ENCODE results near the gene CCDC88C.

Gene CCDC88C

GRCh38 chr14:91396959-91397815 lies 20.4 kb downstream of the CCDC88C start:
- DNase-seq (ENCODE audit: low spot score) = no peak

GRCh38 chr14:91396013-91396660 lies 21.5 kb downstream of the CCDC88C start:
- DNase-seq (ENCODE audit: low spot score) = no peak

GRCh38 chr14:91395466-91395865 lies 22.2 kb downstream of the CCDC88C start:
- DNase-seq (ENCODE audit: low spot score) = no peak

GRCh38 chr14:91394105-91395081 lies 23.2 kb downstream of the CCDC88C start:
- DNase-seq (ENCODE audit: low spot score) = no peak

- DNase-seq (ENCODE audit: low spot score) = no peak
Measured at GRCh38 chr14:91392623-91393303, 24.9 kb downstream of the CCDC88C start.

- no peak for DNase-seq (ENCODE audit: low spot score)
Measured at GRCh38 chr14:91390165-91390778, 27.3 kb downstream of the CCDC88C start.

- DNase-seq (ENCODE audit: low spot score) = no peak
Measured at GRCh38 chr14:91389150-91389549, 28.5 kb downstream of the CCDC88C start.

GRCh38 chr14:91388551-91388975 lies 29.1 kb downstream of the CCDC88C start:
- no peak for DNase-seq (ENCODE audit: low spot score)

- DNase-seq (ENCODE audit: low spot score) = no peak
Measured at GRCh38 chr14:91387951-91388381, 29.7 kb downstream of the CCDC88C start.

GRCh38 chr14:91387169-91387835 lies 30.3 kb downstream of the CCDC88C start:
- no peak for DNase-seq (ENCODE audit: low spot score)

GRCh38 chr14:91385697-91386096 lies 31.9 kb downstream of the CCDC88C start:
- DNase-seq (ENCODE audit: low spot score) = no peak

GRCh38 chr14:91385224-91385623 lies 32.4 kb downstream of the CCDC88C start:
- DNase-seq (ENCODE audit: low spot score) = peak; percentile 80

GRCh38 chr14:91383439-91383838 lies 34.2 kb downstream of the CCDC88C start:
- DNase-seq (ENCODE audit: low spot score) = no peak

GRCh38 chr14:91381801-91382670 lies 35.6 kb downstream of the CCDC88C start:
- no peak for DNase-seq (ENCODE audit: low spot score)

GRCh38 chr14:91380610-91381371 lies 36.8 kb downstream of the CCDC88C start:
- DNase-seq (ENCODE audit: low spot score) = no peak

- DNase-seq (ENCODE audit: low spot score) = no peak
Measured at GRCh38 chr14:91380123-91380522, 37.5 kb downstream of the CCDC88C start.

GRCh38 chr14:91379579-91379932 lies 38.1 kb downstream of the CCDC88C start:
- no peak for DNase-seq (ENCODE audit: low spot score)

GRCh38 chr14:91378930-91379578 lies 38.6 kb downstream of the CCDC88C start:
- no peak for DNase-seq (ENCODE audit: low spot score)

All from putamen (tissue), 1 donor.